ENCODE results near the gene CACNB1. TPM values are rescaled to one million over a fixed set of nuclear protein-coding genes. Genes with fewer than 3 reads are reported as not detected.

The CACNB1 gene
- total and polyA plus RNA-seq, 10 of the 15 experiments (the other 5 are each of a cell fraction or from before 2014, with no cell fraction given): 0.06 to 15.6 (median 6.3) TPM

DNA sequence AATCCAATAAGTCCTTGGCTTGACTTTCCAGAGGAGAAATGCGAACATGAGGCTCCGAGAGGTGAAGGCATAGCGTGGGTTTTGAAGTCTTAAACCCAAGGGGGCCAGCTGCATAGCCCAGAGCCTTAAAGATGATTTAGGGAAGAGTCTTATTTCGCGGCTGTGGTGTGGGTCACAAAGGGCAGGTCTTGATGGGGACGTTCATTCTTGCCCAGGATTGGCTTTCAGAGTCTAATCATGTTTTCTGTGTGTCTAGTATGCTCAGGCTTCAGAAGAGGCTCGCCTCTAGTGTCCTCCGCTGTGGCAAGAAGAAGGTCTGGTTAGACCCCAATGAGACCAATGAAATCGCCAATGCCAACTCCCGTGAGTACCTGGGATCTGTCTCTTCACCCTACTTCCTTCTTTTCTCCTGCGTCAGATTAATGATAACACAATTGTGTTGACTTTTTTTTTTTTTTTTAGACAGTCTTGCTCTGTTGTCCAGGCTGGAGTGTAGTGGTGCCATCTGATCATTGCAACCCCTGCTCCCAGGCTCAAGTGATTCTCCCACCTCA lies 3.6 kb upstream of the CACNB1 start:
- Histone ChIP-seq H3K4me1 (ENCODE audit: control insufficient read depth, insufficient read depth, low read length) (peaks cover 21% of the 10 kb centered on the region), H3K36me3 (ENCODE audit: control insufficient read depth in 2 of 2, insufficient read depth in 2 of 2, low read length in 1 of 2) (peaks cover 15 to 28% of the 10 kb centered on the region in 2 experiments)

DNA sequence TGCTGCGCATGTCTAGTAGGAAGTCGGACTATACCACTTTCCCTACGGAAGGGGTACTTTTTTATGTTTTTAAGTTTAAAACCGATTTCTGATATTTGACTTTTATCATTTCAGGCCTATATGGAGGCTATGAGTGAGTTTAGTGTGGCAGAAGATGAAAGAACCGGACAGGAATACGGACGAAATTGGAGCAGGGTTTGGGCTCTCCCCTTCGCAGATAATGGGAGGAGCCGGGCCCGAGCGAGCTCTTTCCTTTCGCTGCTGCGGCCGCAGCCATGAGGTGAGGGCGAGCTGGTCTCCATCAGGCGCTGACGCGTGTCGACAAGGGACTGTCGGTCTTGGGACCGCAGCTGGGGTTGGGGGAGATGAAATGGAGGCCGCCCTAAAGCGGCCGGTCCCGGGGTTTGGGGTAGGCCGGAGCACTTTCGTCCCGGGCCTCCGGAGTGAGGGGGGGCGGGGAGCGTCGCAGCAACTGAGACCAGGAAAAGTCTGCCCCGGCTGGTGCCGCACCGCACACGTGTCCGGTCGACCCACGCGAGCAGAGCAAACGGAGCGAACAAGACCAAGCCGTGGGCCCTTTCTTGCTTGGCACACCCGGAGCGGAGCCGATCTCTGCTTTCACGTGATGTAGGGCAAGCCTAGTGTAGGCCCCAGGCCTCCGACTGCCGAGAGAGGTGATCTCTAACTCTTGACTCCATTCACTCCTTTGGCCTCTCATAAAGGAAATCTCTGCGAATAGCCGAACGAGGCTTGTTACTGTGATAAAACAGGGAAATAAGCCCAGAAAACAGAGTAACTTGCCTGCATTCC lies 2.8 kb upstream of the CACNB1 start, which contains the start of gene RPL19:
Gene RPL19 (plus strand): TSS at position 214 of the 810 bp plus-strand sequence. CDS start 62 bp downstream, at position 276.
- Histone ChIP-seq H3K27me3 (replicated peaks in 1 of 2; ENCODE audit: control insufficient read depth in 2 of 2, insufficient read depth in 2 of 2, low read length in 1 of 2) (no peaks in the 10 kb centered on the region), H3K4me2 (ENCODE audit: control insufficient read depth, insufficient read depth) (peak within 1 kb of the TSS; percentile 70), H3K4me3 (peak within 1 kb of the TSS; percentile 95), H3K9me3 (replicated peaks; ENCODE audit: control insufficient read depth, insufficient read depth, low read length) (no peaks in the 10 kb centered on the region), H3K79me2 (ENCODE audit: control insufficient read depth, insufficient read depth, low read length) (peaks cover 39% of the 10 kb centered on the region), H3K9ac (ENCODE audit: control insufficient read depth, insufficient read depth, low read length) (peak within 1 kb of the TSS; percentile 97), H3K36me3 (ENCODE audit: control insufficient read depth in 2 of 2, insufficient read depth in 2 of 2, low read length in 1 of 2) (peaks cover 15 to 28% of the 10 kb centered on the region in 2 experiments), H4K20me1 (ENCODE audit: control insufficient read depth, insufficient read depth) (peaks cover 5% of the 10 kb centered on the region; the same call in 1 of the 2 replicates), H3K4me1 (ENCODE audit: control insufficient read depth, insufficient read depth, low read length) (peaks cover 27% of the 10 kb centered on the region), H2AFZ (ENCODE audit: control insufficient read depth, low read depth, low read length) (peak within 1 kb of the TSS; percentile 99), H3K27ac (ENCODE audit: control insufficient read depth, insufficient read depth) (peak within 1 kb of the TSS; percentile 100)
- ATAC-seq (peak; percentile 64), FAIRE-seq (no peak), DNase-seq (ENCODE audit: low read depth, low spot score) (no peak)
- ChIA-PET SMC1A (ENCODE audit: uncharacterized antibody, unreplicated experiment) (interaction anchor here (0.6 to 3.0 kb wide), 5 partner anchors 9 to 47 kb away, joined by 3 to 13 read pairs (median 6); no protein-coding TSS in a partner anchor), CTCF (interaction anchor here (0.6 to 10.9 kb wide), 18 partner anchors 9 to 454 kb away, joined by 3 to 658 read pairs (median 6); no protein-coding TSS in a partner anchor), POLR2A (interaction anchor here (0.6 to 1.6 kb wide), 14 partner anchors 9 to 774 kb away, joined by 3 to 10 read pairs (median 6); partner anchors contain the start of gene MED1), RAD21 (ENCODE audit: unreplicated experiment) (interaction anchor here (0.6 to 3.0 kb wide), 12 partner anchors 9 to 716 kb away, joined by 3 to 18 read pairs (median 4); no protein-coding TSS in a partner anchor)
- intact Hi-C loops (cut with micrococcal nuclease; ENCODE audit: unreplicated experiment) (no loop called here), in situ Hi-C loops (cut with MboI) (no loop called here)
- WGBS (ENCODE audit: insufficient coverage, insufficient replicate concordance, low lambda C conversion rate, missing lambda C conversion rate): 1% methylated on average over 52 of the region's 52 CpGs
- BruUV-seq (replicated peaks): no TSS peak
- TF ChIP-seq, protein P1, sequence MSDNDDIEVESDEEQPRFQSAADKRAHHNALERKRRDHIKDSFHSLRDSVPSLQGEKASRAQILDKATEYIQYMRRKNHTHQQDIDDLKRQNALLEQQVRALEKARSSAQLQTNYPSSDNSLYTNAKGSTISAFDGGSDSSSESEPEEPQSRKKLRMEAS (IDR thresholded peaks at IDR 0.05; ENCODE audit: low read depth, low read length): no peak; the same call in 1 of the 2 replicates
- TF ChIP-seq IKZF1 (conservative IDR thresholded peaks at IDR 0.05) (peak; percentile 42), SRF (IDR thresholded peaks at IDR 0.05; ENCODE audit: low read depth in 2 of 2, low read length in 2 of 2) (no peak), ZZZ3 (IDR thresholded peaks at IDR 0.05; ENCODE audit: control insufficient read depth, insufficient read length, low read depth) (no peak), EGR1 (IDR thresholded peaks at IDR 0.05; ENCODE audit: borderline replicate concordance in 1 of 2, low read depth in 2 of 2, low read length in 2 of 2) (no peak), TARDBP (IDR thresholded peaks at IDR 0.05; ENCODE audit: borderline replicate concordance) (0 out of 2 replicates have a peak, but pooled peaks have one; percentile 18)
- TF ChIP-seq, protein P2, sequence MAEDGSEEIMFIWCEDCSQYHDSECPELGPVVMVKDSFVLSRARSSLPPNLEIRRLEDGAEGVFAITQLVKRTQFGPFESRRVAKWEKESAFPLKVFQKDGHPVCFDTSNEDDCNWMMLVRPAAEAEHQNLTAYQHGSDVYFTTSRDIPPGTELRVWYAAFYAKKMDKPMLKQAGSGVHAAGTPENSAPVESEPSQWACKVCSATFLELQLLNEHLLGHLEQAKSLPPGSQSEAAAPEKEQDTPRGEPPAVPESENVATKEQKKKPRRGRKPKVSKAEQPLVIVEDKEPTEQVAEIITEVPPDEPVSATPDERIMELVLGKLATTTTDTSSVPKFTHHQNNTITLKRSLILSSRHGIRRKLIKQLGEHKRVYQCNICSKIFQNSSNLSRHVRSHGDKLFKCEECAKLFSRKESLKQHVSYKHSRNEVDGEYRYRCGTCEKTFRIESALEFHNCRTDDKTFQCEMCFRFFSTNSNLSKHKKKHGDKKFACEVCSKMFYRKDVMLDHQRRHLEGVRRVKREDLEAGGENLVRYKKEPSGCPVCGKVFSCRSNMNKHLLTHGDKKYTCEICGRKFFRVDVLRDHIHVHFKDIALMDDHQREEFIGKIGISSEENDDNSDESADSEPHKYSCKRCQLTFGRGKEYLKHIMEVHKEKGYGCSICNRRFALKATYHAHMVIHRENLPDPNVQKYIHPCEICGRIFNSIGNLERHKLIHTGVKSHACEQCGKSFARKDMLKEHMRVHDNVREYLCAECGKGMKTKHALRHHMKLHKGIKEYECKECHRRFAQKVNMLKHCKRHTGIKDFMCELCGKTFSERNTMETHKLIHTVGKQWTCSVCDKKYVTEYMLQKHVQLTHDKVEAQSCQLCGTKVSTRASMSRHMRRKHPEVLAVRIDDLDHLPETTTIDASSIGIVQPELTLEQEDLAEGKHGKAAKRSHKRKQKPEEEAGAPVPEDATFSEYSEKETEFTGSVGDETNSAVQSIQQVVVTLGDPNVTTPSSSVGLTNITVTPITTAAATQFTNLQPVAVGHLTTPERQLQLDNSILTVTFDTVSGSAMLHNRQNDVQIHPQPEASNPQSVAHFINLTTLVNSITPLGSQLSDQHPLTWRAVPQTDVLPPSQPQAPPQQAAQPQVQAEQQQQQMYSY (CRISPR knock-in tag; IDR thresholded peaks at IDR 0.05): peak; percentile 51; the same call in 1 of the 2 replicates

More for the DNA sequence above, 3.6 kb upstream of the CACNB1 start:
- Histone ChIP-seq H3K4me2 (ENCODE audit: control insufficient read depth, insufficient read depth) (peak overlapping the region; percentile 64), H3K27ac (ENCODE audit: control insufficient read depth, insufficient read depth) (peak overlapping the region; percentile 100), H3K79me2 (ENCODE audit: control insufficient read depth, insufficient read depth, low read length) (peaks cover 38% of the 10 kb centered on the region), H3K4me3 (peak overlapping the region; percentile 95), H3K9ac (ENCODE audit: control insufficient read depth, insufficient read depth, low read length) (peak overlapping the region; percentile 97), H3K9me3 (replicated peaks; ENCODE audit: control insufficient read depth, insufficient read depth, low read length) (no peaks in the 10 kb centered on the region), H3K27me3 (replicated peaks in 1 of 2; ENCODE audit: control insufficient read depth in 2 of 2, insufficient read depth in 2 of 2, low read length in 1 of 2) (no peaks in the 10 kb centered on the region), H2AFZ (ENCODE audit: control insufficient read depth, low read depth, low read length) (no peak overlapping the region), H4K20me1 (ENCODE audit: control insufficient read depth, insufficient read depth) (peaks cover 5% of the 10 kb centered on the region; the same call in 1 of the 2 replicates)
- in situ Hi-C loops (cut with MboI) (no loop called here), intact Hi-C loops (cut with micrococcal nuclease; ENCODE audit: unreplicated experiment) (no loop called here)
- ATAC-seq (no peak), FAIRE-seq (no peak), DNase-seq (ENCODE audit: low read depth, low spot score) (no peak)
- CTCF ChIA-PET: interaction anchor here (0.7 to 10.9 kb wide), 3 partner anchors 26 to 39 kb away, joined by 3 to 658 read pairs (median 7); no protein-coding TSS in a partner anchor
- 1% methylated on average over 11 of the region's 11 CpGs for WGBS (ENCODE audit: insufficient coverage, insufficient replicate concordance, low lambda C conversion rate, missing lambda C conversion rate)
- RAD21 ChIA-PET (ENCODE audit: unreplicated experiment): interaction anchor here (1.2 kb wide), 1 partner anchor 31 kb away, joined by 4 read pairs; no protein-coding TSS in a partner anchor
- TF ChIP-seq POLR2AphosphoS5 (IDR thresholded peaks at IDR 0.05; ENCODE audit: low read length): peak; percentile 43; the same call in 1 of the 2 replicates
- TF ChIP-seq LARP7 (IDR thresholded peaks at IDR 0.05): 0 out of 2 replicates have a peak, but pooled peaks have one; percentile 7
- TF ChIP-seq ESRRA (IDR thresholded peaks at IDR 0.05; ENCODE audit: low read length): no peak
- SMC1A ChIA-PET (ENCODE audit: uncharacterized antibody, unreplicated experiment): no interaction called here
- BruUV-seq (replicated peaks): no TSS peak
- POLR2A ChIA-PET: interaction anchor here (0.7 kb wide), 1 partner anchor 39 kb away, joined by 4 read pairs; no protein-coding TSS in a partner anchor
